GM21576 (cell line): ENCODE data around the gene RBSN.
"Not testable (repeated sequence)": the region's sequence is repeated elsewhere in the genome, so short reads cannot be mapped to it uniquely, and the experiment has no call there.

Experiments
- ATAC-seq: cut with Tn5 transposase; IDR thresholded peaks from one replicate; pipeline ENCODE4 v1.9.1; 2021; ENCODE audit warnings: mild to moderate bottlenecking, moderate library complexity; ENCODE audit not compliant: unreplicated experiment

RBSN gene

GRCh38 chr3:15098503-15099363 lies at the start of gene RBSN:
Gene RBSN (minus strand): TSS chr3:15099148. CDS start chr3:15096120, 3,028 bp downstream.
- ATAC-seq: peak; percentile 84

GRCh38 chr3:15148614-15149013 lies 49.7 kb upstream of the RBSN start:
- ATAC-seq: no peak

- not testable (repeated sequence) for ATAC-seq
Measured at GRCh38 chr3:15136885-15137284, 37.9 kb upstream of the RBSN start.

DNA sequence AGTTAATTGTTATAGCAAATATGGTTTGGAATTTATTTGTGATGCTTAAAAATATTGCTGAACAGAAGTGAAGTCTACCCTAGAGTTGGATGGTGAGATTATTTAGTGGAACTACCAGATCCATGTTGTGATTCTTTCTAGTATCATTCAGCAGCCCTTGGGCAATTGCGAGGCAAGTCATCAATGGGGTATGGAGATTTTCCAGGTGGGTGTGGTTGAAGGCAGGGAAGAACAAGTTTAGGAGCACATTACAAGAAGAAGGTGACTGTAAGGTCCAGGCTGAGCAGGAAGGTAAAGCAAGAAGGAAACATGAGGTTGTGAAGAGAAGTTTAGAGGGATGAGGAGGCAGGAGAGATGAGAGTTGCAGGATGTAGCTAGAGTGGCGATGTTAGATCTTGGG lies 36.0 kb upstream of the RBSN start:
- not testable (repeated sequence) for ATAC-seq

- ATAC-seq: not testable (repeated sequence)
Measured at GRCh38 chr3:15128403-15128802, 29.5 kb upstream of the RBSN start.

DNA sequence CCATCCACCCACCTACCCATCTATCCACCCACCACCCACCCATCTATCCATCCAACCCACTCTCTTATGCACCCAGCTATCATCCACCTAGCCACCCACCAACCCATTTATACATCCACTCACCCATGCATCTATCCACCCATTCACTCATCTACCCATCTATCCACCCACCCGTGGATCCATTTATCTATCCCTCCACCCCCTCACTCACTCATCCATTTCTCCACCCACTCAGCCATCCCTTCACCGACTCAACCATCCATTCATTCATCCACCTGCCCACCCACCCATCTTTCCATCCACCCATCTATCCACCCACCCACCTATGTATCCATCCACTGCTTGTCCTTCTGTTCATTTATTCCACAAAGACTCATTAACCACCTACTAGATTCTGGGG lies 28.0 kb upstream of the RBSN start:
- ATAC-seq: not testable (repeated sequence)

GRCh38 chr3:15122398-15122797 lies 23.4 kb upstream of the RBSN start:
- no peak for ATAC-seq

- no peak for ATAC-seq
Measured at GRCh38 chr3:15121936-15122335, 23.0 kb upstream of the RBSN start.

DNA sequence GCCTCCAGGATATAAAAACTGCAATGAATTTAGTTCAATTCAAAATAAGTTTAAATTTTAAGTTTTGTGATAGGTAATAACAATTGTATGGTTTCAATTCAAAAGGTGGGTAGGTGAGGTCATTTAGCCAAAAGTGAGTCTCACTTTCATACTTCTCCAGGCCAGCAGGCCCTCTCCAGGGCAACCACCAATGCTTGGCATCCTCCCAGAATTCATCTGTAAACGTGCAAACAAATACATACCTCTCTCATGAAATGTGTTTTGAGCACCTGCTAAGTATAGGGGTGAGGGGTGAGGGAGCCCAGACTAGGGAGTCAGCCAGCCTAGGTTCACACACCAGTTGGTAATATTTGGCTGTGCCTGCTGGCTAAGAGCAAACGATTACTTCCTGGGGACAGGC lies 22.0 kb upstream of the RBSN start:
- ATAC-seq: no peak

- ATAC-seq: no peak
Measured at GRCh38 chr3:15117011-15117410, 18.1 kb upstream of the RBSN start.

DNA sequence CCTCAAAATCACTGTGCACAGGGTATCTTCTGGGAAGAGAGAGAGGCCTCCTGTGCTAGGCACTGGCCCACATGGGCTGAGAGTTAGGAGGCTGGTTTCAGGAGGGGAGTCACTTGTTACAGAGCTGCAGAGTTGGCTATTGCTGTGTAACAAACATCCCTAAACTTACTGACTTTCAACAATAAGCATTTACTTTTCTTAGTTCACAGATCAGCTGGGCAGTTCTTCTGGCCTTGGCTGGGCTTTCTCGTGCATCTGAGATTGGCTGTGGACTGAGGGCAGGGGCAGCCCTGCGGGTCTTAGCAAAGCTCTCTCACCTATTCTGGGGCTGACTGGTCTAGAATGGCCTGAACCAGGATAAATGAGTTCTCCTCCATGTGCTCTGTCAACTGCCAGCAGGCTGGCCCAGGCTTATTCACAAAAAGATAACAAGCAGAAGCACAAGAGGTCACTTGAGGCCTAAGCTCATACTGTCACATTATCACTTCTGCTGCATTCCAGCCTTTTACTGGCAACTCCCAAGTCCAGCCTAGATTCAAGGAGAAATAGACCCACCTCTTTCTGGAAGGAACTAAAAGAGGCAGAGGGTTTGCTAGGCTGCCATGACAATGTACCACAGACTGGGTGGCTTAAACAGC lies 17.2 kb upstream of the RBSN start:
- ATAC-seq: no peak

GRCh38 chr3:15114466-15115358 lies 15.8 kb upstream of the RBSN start:
- no peak for ATAC-seq

DNA sequence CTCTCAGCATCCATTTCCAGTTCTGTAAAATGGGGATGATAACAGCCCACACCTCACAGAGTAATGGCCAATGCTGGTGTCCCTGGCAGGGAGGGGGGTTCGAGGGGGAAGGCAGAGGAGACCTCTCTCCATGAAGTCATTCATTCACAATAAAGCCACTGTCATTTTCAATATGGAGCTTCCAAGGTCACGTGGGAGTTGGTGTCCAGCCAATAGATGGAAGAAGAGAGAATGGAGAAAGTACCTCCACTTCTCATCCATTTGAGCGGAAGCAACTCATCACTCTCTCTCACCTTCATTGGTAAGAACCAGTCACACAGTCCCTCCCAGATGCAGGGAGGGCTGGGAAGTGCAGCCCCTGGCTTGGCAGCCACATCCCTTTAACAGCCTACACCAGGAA lies 14.9 kb upstream of the RBSN start:
- no peak for ATAC-seq

DNA sequence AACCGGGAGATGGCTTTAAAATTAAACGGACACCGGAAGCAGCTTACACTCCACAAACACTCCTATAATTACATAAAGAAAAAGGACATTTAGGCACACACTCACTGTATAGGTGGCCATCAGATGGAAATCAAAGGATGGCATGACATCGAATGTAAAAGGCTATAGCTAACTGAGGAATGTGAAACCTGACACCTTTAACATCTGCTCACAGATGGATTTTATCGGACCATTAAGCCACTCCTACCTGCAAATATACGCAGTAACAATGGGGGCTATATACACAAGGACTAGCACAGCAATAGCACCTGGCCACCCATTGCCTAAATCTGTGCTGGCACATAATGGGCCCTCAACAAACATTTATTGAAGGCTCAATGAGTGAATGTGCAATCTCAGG lies 14.5 kb upstream of the RBSN start:
- no peak for ATAC-seq

DNA sequence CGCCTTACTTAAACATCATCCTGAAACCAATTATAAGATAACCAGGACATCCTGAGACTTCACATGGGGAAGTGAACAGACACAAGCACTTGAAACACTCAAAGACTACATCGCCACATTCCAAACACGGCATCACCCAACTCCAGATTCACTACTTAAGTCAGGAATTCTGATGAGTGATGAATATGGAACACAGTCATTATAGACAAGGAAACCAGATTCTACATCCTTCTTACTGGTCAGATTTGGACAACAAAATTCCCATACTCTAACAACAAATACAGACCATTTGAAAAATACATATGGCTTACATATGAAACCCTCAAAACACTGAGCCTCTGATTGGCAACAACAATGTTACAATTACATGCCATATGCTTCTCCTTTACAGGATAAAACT lies 13.1 kb upstream of the RBSN start:
- no peak for ATAC-seq

GRCh38 chr3:15110206-15110605 lies 11.3 kb upstream of the RBSN start:
- no peak for ATAC-seq

- ATAC-seq: no peak
Measured at GRCh38 chr3:15108869-15109268, 9.9 kb upstream of the RBSN start.

- ATAC-seq: peak; percentile 56
Measured at GRCh38 chr3:15108082-15108545, 9.2 kb upstream of the RBSN start.

DNA sequence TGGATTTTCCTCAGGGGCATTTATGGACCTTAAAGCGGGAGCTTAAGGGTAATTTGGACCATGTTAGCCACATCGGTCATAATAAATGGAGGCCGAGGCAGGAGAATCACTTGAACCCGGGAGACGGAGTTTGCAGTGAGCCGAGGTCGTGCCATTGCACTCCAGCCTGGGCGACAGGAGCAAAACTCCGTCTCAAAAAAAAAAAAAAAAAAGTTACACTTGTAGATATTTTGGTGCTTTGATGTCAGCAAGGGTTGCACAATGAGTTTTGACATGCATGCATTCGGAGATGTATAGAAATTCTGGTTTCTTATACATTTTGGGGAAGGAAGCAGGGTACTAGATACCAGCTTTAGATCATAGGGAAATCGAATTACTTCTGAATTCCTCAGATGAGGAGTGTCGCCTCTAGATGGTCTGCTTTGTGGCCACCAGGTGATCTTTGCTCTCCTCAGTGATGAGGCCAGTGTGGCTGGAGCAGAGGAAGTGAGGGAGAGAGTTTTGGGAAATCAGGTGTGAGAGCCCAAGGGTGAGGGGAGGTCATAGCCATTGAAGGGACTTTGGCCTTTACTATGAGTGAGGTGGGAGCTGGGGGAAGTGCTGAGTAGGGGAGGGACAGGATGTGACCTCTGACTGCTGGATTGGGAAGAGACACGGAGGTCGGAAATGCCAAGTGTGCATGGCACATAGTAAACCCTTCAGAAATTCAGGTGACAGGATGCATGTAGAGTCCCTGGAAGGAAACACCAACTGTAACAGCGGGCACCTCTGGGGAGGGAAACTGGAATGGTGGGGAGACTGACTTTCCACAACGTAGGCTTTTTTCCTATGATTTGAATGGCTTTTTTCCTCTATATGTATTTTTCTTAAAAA lies 8.4 kb upstream of the RBSN start:
- ATAC-seq: no peak

DNA sequence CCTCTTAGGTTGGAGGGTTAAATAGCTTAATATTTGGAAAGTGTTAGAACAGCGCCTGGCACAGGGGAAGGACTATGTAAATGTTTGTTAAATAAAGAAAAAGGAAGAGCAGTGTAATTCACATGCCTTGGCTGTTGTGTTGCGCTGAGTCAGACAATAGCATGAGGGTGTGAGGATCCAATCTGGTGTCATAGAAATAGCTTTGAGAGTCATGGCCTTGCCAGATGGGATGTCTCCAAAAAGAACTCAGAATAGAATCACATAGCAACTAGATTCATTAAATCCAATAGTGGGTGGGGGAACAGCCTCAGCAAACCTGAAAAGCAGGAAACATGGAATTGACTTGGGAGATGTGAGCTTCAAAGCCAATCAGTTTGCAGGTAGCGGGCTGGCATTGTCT lies 3.9 kb upstream of the RBSN start:
- no peak for ATAC-seq
